Measurements from ENCODE around the gene PMS1.
"Not testable (repeated sequence)": the region's sequence is repeated elsewhere in the genome, so short reads cannot be mapped to it uniquely, and the experiment has no call there.

The PMS1 gene

GRCh38 chr2:189826039-189826438, 41.8 kb downstream of the PMS1 start:
- no peak for TF ChIP-seq CTCF (IDR thresholded peaks at IDR 0.05; ENCODE audit: low read depth, low read length)
- TF ChIP-seq EZH2phosphoT487 (IDR thresholded peaks at IDR 0.05; ENCODE audit: low read depth): no peak
- Histone ChIP-seq H3K4me3 (ENCODE audit: low read length) (no peak overlapping the region), H3K27me3 (ENCODE audit: low read depth, low read length) (no peaks in the 10 kb centered on the region), H3K9me3 (ENCODE audit: insufficient read depth, low read length) (no peaks in the 10 kb centered on the region), H3K79me2 (ENCODE audit: low read length) (no peaks in the 10 kb centered on the region), H4K20me1 (ENCODE audit: insufficient read depth, low read length) (no peaks in the 10 kb centered on the region), H3K36me3 (replicated peaks; ENCODE audit: low read depth, low read length) (peaks cover 10% of the 10 kb centered on the region), H3K27ac (ENCODE audit: low read length) (no peak overlapping the region), H3K9ac (ENCODE audit: low read length) (no peak overlapping the region), H2AFZ (ENCODE audit: low read depth, low read length) (no peak overlapping the region), H3K4me1 (ENCODE audit: low read length) (no peaks in the 10 kb centered on the region), H3K4me2 (ENCODE audit: low read length) (no peak overlapping the region)

DNA sequence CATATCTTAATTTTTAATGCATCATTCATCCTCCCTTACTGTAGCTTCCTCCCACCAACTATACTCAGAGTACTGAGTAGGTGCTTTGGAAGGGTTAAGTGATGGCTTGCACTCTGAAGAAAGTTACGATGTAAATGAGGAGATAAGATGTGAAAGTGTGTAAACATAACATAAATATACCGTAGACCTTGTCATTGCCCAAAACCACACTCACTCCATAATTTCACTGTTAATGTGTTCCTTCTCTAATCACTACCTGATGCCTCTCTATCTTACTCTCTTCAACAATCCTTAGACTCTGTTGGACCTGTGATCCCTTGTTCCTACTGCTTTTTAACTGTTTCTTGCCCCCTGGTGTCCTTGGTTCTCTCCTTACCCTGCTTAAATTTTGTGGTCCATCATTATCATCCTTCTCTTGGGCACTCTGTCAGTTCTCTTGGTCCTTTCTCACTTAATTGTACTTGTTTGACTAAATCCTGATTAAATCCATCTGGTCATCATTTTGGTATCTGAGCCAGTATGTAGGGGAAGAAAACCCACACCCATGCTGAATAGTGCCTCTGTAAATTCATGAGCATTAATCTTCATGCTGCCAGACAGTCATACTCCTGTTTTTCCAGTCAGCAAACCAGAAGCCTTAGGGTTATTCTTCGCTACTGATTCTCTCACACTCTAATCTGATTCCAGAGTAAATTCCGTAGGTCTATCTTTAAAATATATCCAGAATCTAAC, 45.0 kb downstream of the PMS1 start:
- TF ChIP-seq CTCF (IDR thresholded peaks at IDR 0.05; ENCODE audit: low read depth, low read length) (no peak), EZH2phosphoT487 (IDR thresholded peaks at IDR 0.05; ENCODE audit: low read depth) (no peak)
- Histone ChIP-seq H3K36me3 (replicated peaks; ENCODE audit: low read depth, low read length) (peaks cover 14% of the 10 kb centered on the region), H2AFZ (ENCODE audit: low read depth, low read length) (no peak overlapping the region), H3K4me1 (ENCODE audit: low read length) (no peaks in the 10 kb centered on the region), H3K27me3 (ENCODE audit: low read depth, low read length) (no peaks in the 10 kb centered on the region), H3K9me3 (ENCODE audit: insufficient read depth, low read length) (no peaks in the 10 kb centered on the region), H4K20me1 (ENCODE audit: insufficient read depth, low read length) (no peaks in the 10 kb centered on the region), H3K27ac (ENCODE audit: low read length) (no peak overlapping the region), H3K4me2 (ENCODE audit: low read length) (no peak overlapping the region), H3K4me3 (ENCODE audit: low read length) (no peak overlapping the region), H3K79me2 (ENCODE audit: low read length) (no peaks in the 10 kb centered on the region), H3K9ac (ENCODE audit: low read length) (no peak overlapping the region)

GRCh38 chr2:189830510-189830909, 46.3 kb downstream of the PMS1 start:
- Histone ChIP-seq H3K79me2 (ENCODE audit: low read length) (no peaks in the 10 kb centered on the region), H3K9me3 (ENCODE audit: insufficient read depth, low read length) (no peaks in the 10 kb centered on the region), H3K4me3 (ENCODE audit: low read length) (no peak overlapping the region), H3K27ac (ENCODE audit: low read length) (no peak overlapping the region), H3K4me2 (ENCODE audit: low read length) (no peak overlapping the region), H3K9ac (ENCODE audit: low read length) (no peak overlapping the region), H2AFZ (ENCODE audit: low read depth, low read length) (no peak overlapping the region), H4K20me1 (ENCODE audit: insufficient read depth, low read length) (no peaks in the 10 kb centered on the region), H3K27me3 (ENCODE audit: low read depth, low read length) (no peaks in the 10 kb centered on the region), H3K36me3 (replicated peaks; ENCODE audit: low read depth, low read length) (peaks cover 14% of the 10 kb centered on the region), H3K4me1 (ENCODE audit: low read length) (no peaks in the 10 kb centered on the region)
- TF ChIP-seq CTCF (IDR thresholded peaks at IDR 0.05; ENCODE audit: low read depth, low read length) (no peak), EZH2phosphoT487 (IDR thresholded peaks at IDR 0.05; ENCODE audit: low read depth) (no peak)

DNA sequence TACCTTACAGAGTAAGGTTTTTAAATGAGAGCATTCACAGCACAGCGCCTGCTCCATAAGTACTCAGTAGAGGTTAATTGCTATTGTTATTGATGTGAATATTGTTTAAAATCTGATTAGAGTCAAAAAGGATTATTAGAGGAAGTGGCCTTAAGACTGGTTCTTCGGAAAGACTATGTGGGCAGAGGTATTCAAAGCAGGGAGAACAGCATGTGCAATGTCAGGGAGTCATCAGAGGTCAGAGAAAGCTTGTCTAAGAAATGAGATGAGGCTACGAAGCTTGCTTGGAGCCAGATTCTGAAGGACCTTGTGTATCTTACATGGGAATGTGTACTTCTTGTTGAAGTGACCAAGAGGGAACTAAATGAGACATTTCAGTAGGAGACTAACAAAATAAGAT, 49.8 kb downstream of the PMS1 start:
- no peak overlapping the region for H2AFZ ChIP-seq (ENCODE audit: low read depth, low read length)
- no peaks in the 10 kb centered on the region for H3K27me3 ChIP-seq (ENCODE audit: low read depth, low read length)
- no peak overlapping the region for H3K4me2 ChIP-seq (ENCODE audit: low read length)
- no peak overlapping the region for H3K4me3 ChIP-seq (ENCODE audit: low read length)
- TF ChIP-seq CTCF (IDR thresholded peaks at IDR 0.05; ENCODE audit: low read depth, low read length): no peak
- H4K20me1 ChIP-seq (ENCODE audit: insufficient read depth, low read length): no peaks in the 10 kb centered on the region
- no peaks in the 10 kb centered on the region for H3K79me2 ChIP-seq (ENCODE audit: low read length)
- H3K9ac ChIP-seq (ENCODE audit: low read length): no peak overlapping the region
- no peaks in the 10 kb centered on the region for H3K9me3 ChIP-seq (ENCODE audit: insufficient read depth, low read length)
- peaks cover 14% of the 10 kb centered on the region for H3K36me3 ChIP-seq (replicated peaks; ENCODE audit: low read depth, low read length)
- no peaks in the 10 kb centered on the region for H3K4me1 ChIP-seq (ENCODE audit: low read length)
- no peak overlapping the region for H3K27ac ChIP-seq (ENCODE audit: low read length)

- not testable (repeated sequence) for H3K79me2 ChIP-seq (ENCODE audit: low read length); H3K9ac ChIP-seq (ENCODE audit: low read length); H3K4me1 ChIP-seq (ENCODE audit: low read length); H3K4me2 ChIP-seq (ENCODE audit: low read length); H3K9me3 ChIP-seq (ENCODE audit: insufficient read depth, low read length); H4K20me1 ChIP-seq (ENCODE audit: insufficient read depth, low read length); H3K27me3 ChIP-seq (ENCODE audit: low read depth, low read length); H3K27ac ChIP-seq (ENCODE audit: low read length); H3K4me3 ChIP-seq (ENCODE audit: low read length); H2AFZ ChIP-seq (ENCODE audit: low read depth, low read length)
- peaks cover 14% of the 10 kb centered on the region for H3K36me3 ChIP-seq (replicated peaks; ENCODE audit: low read depth, low read length)
These were observed 50.4 kb downstream of the PMS1 start for GRCh38 chr2:189834642-189835041.

Measured in OCI-LY3 (cell line).